GM12873 (cell line): Measurements from ENCODE around the gene C10orf105.

ENCODE experiments used
- CTCF ChIP-seq: IDR thresholded peaks from 2 replicates; pipeline ENCODE4 v1.5.1; 2012; ENCODE audit warnings: low read depth, mild to moderate bottlenecking, moderate library complexity, low read length, control low read depth; ENCODE audit not compliant: insufficient read depth; ENCODE audit errors: missing control alignments

Gene C10orf105

GRCh38 chr10:71671994-71672946, 47.3 kb downstream of the C10orf105 start:
- TF ChIP-seq CTCF: no peak

GRCh38 chr10:71667387-71667752, 52.2 kb downstream of the C10orf105 start:
- no peak for TF ChIP-seq CTCF

GRCh38 chr10:71666639-71667386, 52.8 kb downstream of the C10orf105 start:
- TF ChIP-seq CTCF: no peak

- no peak for TF ChIP-seq CTCF
These were observed 54.1 kb downstream of the C10orf105 start for GRCh38 chr10:71665456-71665855.

- no peak for TF ChIP-seq CTCF
These were observed 55.0 kb downstream of the C10orf105 start for GRCh38 chr10:71664585-71664984.

GRCh38 chr10:71663311-71663710, 56.3 kb downstream of the C10orf105 start:
- no peak for TF ChIP-seq CTCF

- no peak for TF ChIP-seq CTCF
These were observed 57.7 kb downstream of the C10orf105 start for GRCh38 chr10:71661779-71662336.
